ENCODE data around the gene TAF11. TPM values are rescaled to one million over a fixed set of nuclear protein-coding genes. Genes with fewer than 3 reads are reported as not detected.

The TAF11 gene
- total and polyA plus RNA-seq, 2 donors (not counting 3 experiments of a cell fraction or from before 2014, with no cell fraction given): 30.7 to 37.1 TPM

GRCh38 chr6:34894693-34895092 lies 6.9 kb upstream of the TAF11 start:
- H3K27ac ChIP-seq (ENCODE audit: insufficient read depth, low read depth, low read length): no peak overlapping the region
- no peak for TF ChIP-seq JUN (IDR thresholded peaks at IDR 0.05; ENCODE audit: borderline replicate concordance, insufficient read depth, insufficient read length, low read depth)
- TF ChIP-seq POLR2AphosphoS5 (IDR thresholded peaks at IDR 0.05; ENCODE audit: insufficient read depth, low read depth, low read length): no peak
- TF ChIP-seq FOS (IDR thresholded peaks at IDR 0.05; ENCODE audit: borderline replicate concordance, insufficient read depth, low read length): no peak
- TF ChIP-seq MAX (IDR thresholded peaks at IDR 0.05; ENCODE audit: insufficient read depth, insufficient read length): no peak
- no peak for TF ChIP-seq EZH2 (IDR thresholded peaks at IDR 0.05; ENCODE audit: borderline replicate concordance, low read depth, low read length, severe bottlenecking)
- TF ChIP-seq POLR2A (IDR thresholded peaks at IDR 0.05; ENCODE audit: low read depth, low read length): no peak
- no peak for TF ChIP-seq CTCF (IDR thresholded peaks at IDR 0.05; ENCODE audit: extremely low read depth in 1 of 2, insufficient read depth in 1 of 2, low read depth in 1 of 2, low read length in 2 of 2)
- TF ChIP-seq MYC (IDR thresholded peaks at IDR 0.05; ENCODE audit: low read depth, low read length): no peak
- TF ChIP-seq GATA2 (IDR thresholded peaks at IDR 0.05; ENCODE audit: insufficient read depth, insufficient read length, low read depth, low read length): no peak
- H3K36me3 ChIP-seq (ENCODE audit: control insufficient read depth in 2 of 2, extremely low read depth in 1 of 2, insufficient read depth in 2 of 2, low read length in 2 of 2): no peaks in the 10 kb centered on the region
- CTCF ChIA-PET: no interaction called here
- H3K4me1 ChIP-seq (ENCODE audit: control insufficient read depth, extremely low read depth, insufficient read depth, low read length): peaks cover 3% of the 10 kb centered on the region
- intact Hi-C loops (cut with micrococcal nuclease) (loop anchor here (10.0 kb wide), 1 partner anchor 60 kb away; no protein-coding TSS in a partner anchor), dilution Hi-C loops (cut with MboI; ENCODE audit: extremely low pct_ligation_motif_present, low sequenced_read_pairs) (no loop called here)
- H3K4me2 ChIP-seq (ENCODE audit: insufficient read depth, low read length): no peak overlapping the region
- no peak overlapping the region for H3K9ac ChIP-seq (replicated peaks; ENCODE audit: extremely low read depth, insufficient read depth, low read length)
- POLR2A ChIA-PET: no interaction called here
- H3K4me3 ChIP-seq (replicated peaks in 1 of 3; ENCODE audit: insufficient read depth in 1 of 3, low read depth in 1 of 3, low read length in 3 of 3): no peak overlapping the region
- DNase-seq (ENCODE audit: low read depth, low spot score): no peak
- no peaks in the 10 kb centered on the region for H3K9me1 ChIP-seq (replicated peaks; ENCODE audit: control insufficient read depth, extremely low read depth, insufficient read depth, low read length)
- no peak overlapping the region for H2AFZ ChIP-seq (ENCODE audit: low read depth, low read length)
- H4K20me1 ChIP-seq (replicated peaks; ENCODE audit: control insufficient read depth, extremely low read depth, insufficient read depth, low read length): no peaks in the 10 kb centered on the region
- FAIRE-seq: no peak
- H3K27me3 ChIP-seq (ENCODE audit: control insufficient read depth in 2 of 2, insufficient read depth in 2 of 2, low read length in 2 of 2): no peaks in the 10 kb centered on the region
- H3K9me3 ChIP-seq (replicated peaks; ENCODE audit: control insufficient read depth, insufficient read depth, low read length): no peaks in the 10 kb centered on the region
- H3K79me2 ChIP-seq (ENCODE audit: control insufficient read depth, insufficient read depth, low read length): peaks cover 1% of the 10 kb centered on the region
- no TSS peak for BruUV-seq (replicated peaks)

All from endothelial cell of umbilical vein (primary cell).